ENCODE results near the gene RNF187.

RNF187 gene

GRCh38 chr1:228530086-228530758 lies 43.0 kb downstream of the RNF187 start:
- H3K9ac ChIP-seq = no peak overlapping the region
- H3K4me2 ChIP-seq = peak overlapping the region; percentile 26; the same call in 1 of the 2 replicates
- no peak overlapping the region for H3K27ac ChIP-seq
- H3K4me1 ChIP-seq (ENCODE audit: low read depth, poor library complexity, severe bottlenecking) = peaks cover 57% of the 10 kb centered on the region
- H2AFZ ChIP-seq (ENCODE audit: low read depth) = no peak overlapping the region
- no peak for TF ChIP-seq CTCF (conservative IDR thresholded peaks at IDR 0.05; ENCODE audit: low read depth, low read length)
- no peaks in the 10 kb centered on the region for H4K20me1 ChIP-seq (ENCODE audit: insufficient read depth)
- H3K36me3 ChIP-seq (ENCODE audit: insufficient read depth) = no peaks in the 10 kb centered on the region
- H3K4me3 ChIP-seq (IDR thresholded peaks at IDR 0.05; ENCODE audit: insufficient read depth, low read depth, low read length) = no peak overlapping the region
- H3K79me2 ChIP-seq (ENCODE audit: insufficient read depth, low read depth) = no peaks in the 10 kb centered on the region
- H3K27me3 ChIP-seq (ENCODE audit: insufficient read depth, low read depth) = no peaks in the 10 kb centered on the region

- H3K36me3 ChIP-seq (ENCODE audit: insufficient read depth) = no peaks in the 10 kb centered on the region
- H3K4me1 ChIP-seq (ENCODE audit: low read depth, poor library complexity, severe bottlenecking) = peaks cover 65% of the 10 kb centered on the region
- no peaks in the 10 kb centered on the region for H3K79me2 ChIP-seq (ENCODE audit: insufficient read depth, low read depth)
- H4K20me1 ChIP-seq (ENCODE audit: insufficient read depth) = no peaks in the 10 kb centered on the region
- no peaks in the 10 kb centered on the region for H3K27me3 ChIP-seq (ENCODE audit: insufficient read depth, low read depth)
- no peak for TF ChIP-seq CTCF (conservative IDR thresholded peaks at IDR 0.05; ENCODE audit: low read depth, low read length)
- H3K27ac ChIP-seq = no peak overlapping the region
- no peak overlapping the region for H3K9ac ChIP-seq
- no peak overlapping the region for H3K4me3 ChIP-seq (IDR thresholded peaks at IDR 0.05; ENCODE audit: insufficient read depth, low read depth, low read length)
- peak overlapping the region; percentile 26 for H3K4me2 ChIP-seq
- no peak overlapping the region for H2AFZ ChIP-seq (ENCODE audit: low read depth)
These were observed 44.0 kb downstream of the RNF187 start for GRCh38 chr1:228530951-228531731.

GRCh38 chr1:228538831-228539230 lies 51.6 kb downstream of the RNF187 start:
- H3K4me3 ChIP-seq (IDR thresholded peaks at IDR 0.05; ENCODE audit: insufficient read depth, low read depth, low read length) = no peak overlapping the region

More at GRCh38 chr1:228538831-228539230, 51.6 kb downstream of the RNF187 start:
- Histone ChIP-seq H3K27ac (no peak overlapping the region), H3K79me2 (ENCODE audit: insufficient read depth, low read depth) (no peaks in the 10 kb centered on the region), H3K4me2 (no peak overlapping the region), H4K20me1 (ENCODE audit: insufficient read depth) (no peaks in the 10 kb centered on the region), H3K9ac (no peak overlapping the region), H3K4me1 (ENCODE audit: low read depth, poor library complexity, severe bottlenecking) (peaks cover 56% of the 10 kb centered on the region), H2AFZ (ENCODE audit: low read depth) (no peak overlapping the region), H3K36me3 (ENCODE audit: insufficient read depth) (no peaks in the 10 kb centered on the region), H3K27me3 (ENCODE audit: insufficient read depth, low read depth) (no peaks in the 10 kb centered on the region)
- no peak for TF ChIP-seq CTCF (conservative IDR thresholded peaks at IDR 0.05; ENCODE audit: low read depth, low read length)

Data from KMS-11 (cell line).